H1 (cell line): Measurements from ENCODE around the gene SPATS2L. TPM values are rescaled to one million over a fixed set of nuclear protein-coding genes. Genes with fewer than 3 reads are reported as not detected.

Experiments
- ASH2L ChIP-seq: fragments of 200-600, 300-600 bp; sonication (generic); IDR thresholded peaks from one replicate; pipeline ENCODE4 v1.7.1; 2017; ENCODE audit warnings: low read length
- CBX5 ChIP-seq: fragments of 300-800, 300-1000 bp; sonication (generic); IDR thresholded peaks from 2 replicates; pipeline ENCODE4 v1.7.1; 2016; ENCODE audit warnings: antibody characterized with exemption, low read length, low read depth
- HDAC6 ChIP-seq: IDR thresholded peaks from one replicate; pipeline ENCODE4 v1.7.1; 2012; ENCODE audit warnings: low read depth, mild to moderate bottlenecking, inconsistent platforms, low read length, moderate library complexity
- RAD21 ChIP-seq, 2 experiments: IDR thresholded peaks in 1 of 2; conservative IDR thresholded peaks in 1 of 2; 2 replicates each; pipeline ENCODE4 v1.6.1; 2011; ENCODE audit warnings: low read depth in 2 of 2, low read length in 2 of 2, improper control_type of control experiment in 1 of 2, inconsistent platforms in 1 of 2, mild to moderate bottlenecking in 1 of 2, moderate library complexity in 1 of 2
- polyA plus RNA-seq, 7 experiments: library from polyadenylated mRNA; depleted of rRNA in 3 of 7; stranded (reverse) in 5 of 7; unstranded in 2 of 7; fragments of >200 nt in 5 of 7; fragments of 200-250 nt in 2 of 7; gene quantifications; 1 replicate in 5 of 7; 2 replicates in 1 of 7; 4 replicates in 1 of 7; pipeline versions ENCODE4 v1.2.1 to v1.2.3, GENCODE V29; 2011 to 2013; ENCODE audit warnings: missing spikeins in 2 of 7, mixed read lengths in 2 of 7
- total RNA-seq: library from RNA; stranded (reverse); fragmentation: NEBNext Ultra II Directional; extraction: Animal tissue kit (Norgen Biotek cat#: 25700); gene quantifications from 2 replicates; pipeline ENCODE4 v1.2.1, GENCODE V29; 2021

The SPATS2L gene
- total and polyA plus RNA-seq, 2 of the 8 experiments (the other 6 are each of a cell fraction or from before 2014, with no cell fraction given), result 67.3 to 189 TPM

DNA sequence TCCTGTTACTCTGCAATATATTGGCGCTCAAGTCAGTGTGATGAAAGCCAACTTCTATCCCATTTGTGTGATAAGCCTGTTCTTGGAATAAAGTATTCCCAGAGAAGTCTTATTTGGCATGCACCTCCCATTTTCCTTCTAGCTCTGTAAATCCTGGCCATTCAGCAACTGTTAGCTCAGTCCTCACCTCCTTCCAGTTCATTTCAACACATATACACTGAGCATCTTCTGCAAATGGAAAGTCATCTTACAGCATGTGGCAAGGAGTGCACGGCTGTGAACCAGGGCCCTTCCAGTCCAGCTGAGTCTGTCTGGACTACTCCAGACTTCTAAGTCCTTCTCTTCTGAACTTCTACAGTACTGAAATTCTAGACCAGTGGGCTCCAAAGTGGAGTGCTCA lies 53.1 kb downstream of the SPATS2L start (continued):
- TF ChIP-seq CBX5, result no peak
- TF ChIP-seq RAD21 (IDR thresholded peaks at IDR 0.05 in 1 of 2, conservative IDR thresholded peaks at IDR 0.05 in 1 of 2; ENCODE audit: low read depth in 2 of 2, low read length in 2 of 2), result no peak
- TF ChIP-seq HDAC6, result no peak
- TF ChIP-seq ASH2L, result no peak
